ENCODE data around the gene NAPEPLD. TPM values are rescaled to one million over a fixed set of nuclear protein-coding genes. Genes with fewer than 3 reads are reported as not detected.
A peak's percentile ranks its signal among the peaks of the same experiment; 100 is the strongest.
"Not testable (repeated sequence)": the region's sequence is repeated elsewhere in the genome, so short reads cannot be mapped to it uniquely, and the experiment has no call there.

The NAPEPLD gene
- total RNA-seq, 8 experiments from 2014 or later = 6.1 to 35.2 (median 9.8) TPM

GRCh38 chr7:103068414-103069403, 80.2 kb downstream of the NAPEPLD start:
- in situ Hi-C loops (cut with MboI; ENCODE audit: low pct_unique_long_range_greater_than_20kb in 2 of 9, low sequenced_read_pairs in 9 of 9, unreplicated experiment in 9 of 9) = loop anchor here in 2 of 9 experiments (25.0 kb wide), 2 partner anchors 156 to 306 kb away; partner anchors contain the start of gene LRRC17 (in 1 of the 2)
- Histone ChIP-seq H3K27ac (no peak overlapping the region), H3K4me3 (no peak overlapping the region), H3K4me1 (replicated peaks in 1 of 2) (peaks cover under 1 to 1% of the 10 kb centered on the region in 2 donors)
- no peak for ATAC-seq (replicated peaks in 6 of 8)
- WGBS, 10 experiments = 75 to 100% (median 91%) methylated on average over 1 to 7 of the region's 23 CpGs; no CpG with 5 or more reads in 1 of the 10 experiments

- Histone ChIP-seq H3K4me1 (replicated peaks in 1 of 2) (no peaks in the 10 kb centered on the region), H3K27ac (no peak overlapping the region), H3K4me3 (no peak overlapping the region)
- peak in 3 of 8 experiments; percentile 34 to 90 (median 39) for ATAC-seq (replicated peaks in 6 of 8)
- WGBS, 10 experiments = 0 to 40% (median 10%) methylated on average over 1 of the region's 1 CpG; no CpG with 5 or more reads in 6 of the 10 experiments
- in situ Hi-C loops (cut with MboI; ENCODE audit: low pct_unique_long_range_greater_than_20kb in 2 of 9, low sequenced_read_pairs in 9 of 9, unreplicated experiment in 9 of 9) = loop anchor here in 2 of 9 experiments (25.0 kb wide), 2 partner anchors 153 to 303 kb away; partner anchors contain the start of gene LRRC17 (in 1 of the 2)
Measured at GRCh38 chr7:103065667-103066066, 83.2 kb downstream of the NAPEPLD start.

DNA sequence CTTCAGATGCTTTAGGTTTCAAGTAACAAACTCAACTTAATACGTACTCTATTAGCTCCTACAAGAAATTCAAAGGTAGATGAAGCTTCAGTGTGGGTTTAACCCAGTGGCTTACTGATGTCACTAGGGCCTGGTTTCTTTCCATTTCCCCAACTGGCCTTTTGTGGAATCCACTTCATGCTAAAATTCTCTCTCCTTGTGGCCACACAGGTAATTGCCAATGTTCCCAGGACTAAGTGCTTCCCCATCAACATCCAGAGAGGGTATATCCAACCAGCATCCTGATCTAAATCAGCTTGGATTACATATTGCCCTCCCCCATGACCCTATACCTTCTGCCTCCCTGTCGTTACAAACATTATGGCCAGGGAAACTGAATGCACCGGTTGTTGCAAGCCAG, 85.0 kb downstream of the NAPEPLD start:
- in situ Hi-C loops (cut with MboI; ENCODE audit: low pct_unique_long_range_greater_than_20kb in 2 of 9, low sequenced_read_pairs in 9 of 9, unreplicated experiment in 9 of 9) = loop anchor here in 2 of 9 experiments (25.0 kb wide), 2 partner anchors 152 to 302 kb away; partner anchors contain the start of gene LRRC17 (in 1 of the 2)
- H3K4me3 ChIP-seq = no peak overlapping the region
- ATAC-seq (replicated peaks in 6 of 8) = no peak
- no peaks in the 10 kb centered on the region for H3K4me1 ChIP-seq (replicated peaks in 1 of 2)
- H3K27ac ChIP-seq = no peak overlapping the region
- 69 to 100% (median 86%) methylated on average over 1 to 3 of the region's 3 CpGs; no CpG with 5 or more reads in 1 of the 10 experiments for WGBS, 10 experiments

DNA sequence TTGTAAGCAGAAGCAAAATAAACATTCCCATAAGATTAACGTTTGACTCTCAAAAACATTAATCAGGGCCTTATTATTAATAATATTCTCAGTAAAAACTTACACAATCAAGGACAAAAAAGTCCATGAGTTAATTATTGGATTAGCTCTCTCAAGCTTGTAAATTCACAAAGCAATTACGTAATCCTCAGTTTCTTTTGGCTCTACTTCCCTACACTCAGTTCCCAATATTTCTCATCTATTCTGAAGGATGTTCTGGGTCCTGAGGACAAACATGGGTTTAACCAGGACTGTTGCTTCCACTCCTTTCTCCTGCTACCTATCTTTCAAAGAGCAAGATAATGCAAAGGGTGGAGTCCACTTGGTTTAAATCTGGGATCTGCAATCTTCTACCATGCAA, 89.4 kb downstream of the NAPEPLD start:
- Histone ChIP-seq H3K4me1 (replicated peaks in 1 of 2) (no peaks in the 10 kb centered on the region), H3K4me3 (no peak overlapping the region), H3K27ac (no peak overlapping the region)
- WGBS, 10 experiments = 21 to 80% (median 61%) methylated on average over 2 of the region's 2 CpGs; no CpG with 5 or more reads in 2 of the 10 experiments
- no peak for ATAC-seq (replicated peaks in 6 of 8)
- in situ Hi-C loops (cut with MboI; ENCODE audit: low pct_unique_long_range_greater_than_20kb in 2 of 9, low sequenced_read_pairs in 9 of 9, unreplicated experiment in 9 of 9) = loop anchor here in 2 of 9 experiments (25.0 kb wide), 2 partner anchors 147 to 297 kb away; partner anchors contain the start of gene LRRC17 (in 1 of the 2)

DNA sequence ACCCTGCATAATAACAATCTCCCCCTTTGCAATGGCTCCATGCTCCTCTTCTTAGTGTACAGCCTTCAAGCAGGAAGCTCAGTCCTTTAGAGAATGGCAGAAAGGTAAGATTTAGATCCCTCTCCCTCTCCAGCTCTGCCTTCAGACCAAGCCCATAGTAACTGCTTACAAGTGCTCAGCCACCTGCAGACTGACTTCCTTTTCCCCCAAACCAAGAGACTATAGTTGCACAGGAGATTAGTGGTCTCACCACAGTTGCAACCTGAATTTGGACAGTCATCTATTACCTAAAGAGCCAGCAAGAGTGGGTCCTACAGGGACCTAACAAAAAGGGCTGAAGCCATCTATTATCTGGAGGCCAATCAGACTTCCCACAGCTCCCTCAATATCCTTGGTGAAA, 90.8 kb downstream of the NAPEPLD start:
- Histone ChIP-seq H3K27ac (no peak overlapping the region), H3K4me3 (no peak overlapping the region), H3K4me1 (replicated peaks in 1 of 2) (no peaks in the 10 kb centered on the region)
- ATAC-seq (replicated peaks in 6 of 8) = no peak
- in situ Hi-C loops (cut with MboI; ENCODE audit: low pct_unique_long_range_greater_than_20kb in 2 of 9, low sequenced_read_pairs in 9 of 9, unreplicated experiment in 9 of 9) = loop anchor here in 2 of 9 experiments (25.0 kb wide), 2 partner anchors 146 to 296 kb away; partner anchors contain the start of gene LRRC17 (in 1 of the 2)

DNA sequence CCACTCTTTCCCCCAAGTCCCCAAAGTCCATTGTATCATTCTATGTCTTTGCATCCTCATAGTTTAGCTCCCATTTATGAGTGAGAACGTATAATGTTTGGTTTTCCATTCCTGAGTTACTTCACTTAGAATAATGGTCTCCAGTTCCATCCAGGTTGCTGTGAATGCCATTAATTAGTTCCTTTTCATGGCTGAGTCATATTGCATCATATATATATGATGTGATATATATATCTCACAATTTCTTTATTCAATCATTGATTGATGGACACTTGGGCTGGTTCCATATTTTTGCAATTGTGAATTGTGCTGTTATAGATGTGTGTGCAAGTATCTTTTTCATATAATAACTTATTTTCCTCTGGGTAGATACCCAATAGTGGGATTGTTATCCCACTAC, 92.9 kb downstream of the NAPEPLD start:
- in situ Hi-C loops (cut with MboI; ENCODE audit: low pct_unique_long_range_greater_than_20kb in 2 of 9, low sequenced_read_pairs in 9 of 9, unreplicated experiment in 9 of 9) = loop anchor here in 2 of 9 experiments (25.0 kb wide), 2 partner anchors 144 to 294 kb away; partner anchors contain the start of gene LRRC17 (in 1 of the 2)
- ATAC-seq (replicated peaks in 6 of 8); H3K4me3 ChIP-seq; H3K27ac ChIP-seq; H3K4me1 ChIP-seq (replicated peaks in 1 of 2): not testable (repeated sequence)
- WGBS, 10 experiments = 75 to 100% (median 86%) methylated on average over 1 of the region's 1 CpG; no CpG with 5 or more reads in 5 of the 10 experiments

DNA sequence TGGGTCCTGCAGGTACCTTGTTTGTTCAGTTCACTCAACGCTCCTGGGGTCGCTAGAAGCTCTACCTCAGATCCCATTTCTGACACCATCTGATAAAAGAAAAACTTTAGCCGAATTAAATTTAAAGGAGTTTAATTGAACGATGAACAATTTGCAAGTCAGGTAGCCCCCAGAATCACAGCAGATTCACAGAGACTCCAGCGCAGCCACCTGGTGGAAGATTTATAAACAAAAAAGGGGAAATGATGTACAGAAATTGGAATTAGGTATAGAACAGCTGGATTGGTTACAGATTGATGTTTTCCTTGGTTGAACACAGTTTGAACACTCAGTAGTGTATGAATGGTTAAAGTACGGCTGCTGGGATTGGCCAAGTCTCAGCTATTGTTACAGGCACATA, 97.4 kb downstream of the NAPEPLD start:
- ATAC-seq (replicated peaks in 6 of 8) = no peak
- in situ Hi-C loops (cut with MboI; ENCODE audit: low pct_unique_long_range_greater_than_20kb in 2 of 9, low sequenced_read_pairs in 9 of 9, unreplicated experiment in 9 of 9) = loop anchor here in 2 of 9 experiments (25.0 kb wide), 2 partner anchors 139 to 289 kb away; partner anchors contain the start of gene LRRC17 (in 1 of the 2)
- H3K4me1 ChIP-seq (replicated peaks in 1 of 2) = no peaks in the 10 kb centered on the region
- WGBS, 10 experiments = 85 to 100% (median 96%) methylated on average over 1 to 6 of the region's 6 CpGs; no CpG with 5 or more reads in 2 of the 10 experiments
- no peak overlapping the region for H3K4me3 ChIP-seq
- no peak overlapping the region for H3K27ac ChIP-seq

Other genes starting within 250 kb of the NAPEPLD start
- gene LRRC17, start 236.1 kb downstream of the NAPEPLD start, total RNA-seq = 100 to 1,000 TPM in 1 of 8 experiments, 1 to 10 TPM in 6, under 1 TPM in 1; 0.42 to 110 (median 1.7) TPM
- gene FBXL13, start 74.3 kb downstream of the NAPEPLD start, total RNA-seq = 10 to 100 TPM in 1 of 8 experiments, 1 to 10 TPM in 7; 1.2 to 10.1 (median 3.1) TPM
- 10 to 100 TPM; 21.1 to 35.4 (median 25.9) TPM for gene ARMC10, start 74.0 kb downstream of the NAPEPLD start, total RNA-seq
- 10 to 100 TPM; 50.0 to 87.0 (median 64.3) TPM for gene PMPCB, start 148.3 kb upstream of the NAPEPLD start, total RNA-seq
- gene DNAJC2, start 195.7 kb upstream of the NAPEPLD start, total RNA-seq = 10 to 100 TPM; 18.3 to 47.2 (median 29.0) TPM
- 100 to 1,000 TPM in 6 of 8 experiments, 10 to 100 TPM in 2; 69.6 to 259 (median 123) TPM for gene PSMC2, start 198.5 kb upstream of the NAPEPLD start, total RNA-seq